Measurements from ENCODE around the gene CAVIN2.
"Not testable (repeated sequence)": the region's sequence is repeated elsewhere in the genome, so short reads cannot be mapped to it uniquely, and the experiment has no call there.

Gene CAVIN2

GRCh38 chr2:191800874-191801273 lies 46.0 kb downstream of the CAVIN2 start:
- no peak for DNase-seq (ENCODE audit: low spot score)

GRCh38 chr2:191799526-191799925 lies 47.4 kb downstream of the CAVIN2 start:
- DNase-seq (ENCODE audit: low spot score), result no peak

GRCh38 chr2:191797942-191798876 lies 48.7 kb downstream of the CAVIN2 start:
- no peak for DNase-seq (ENCODE audit: low spot score)

- DNase-seq (ENCODE audit: low spot score), result no peak
Observed at GRCh38 chr2:191797500-191797899, 49.4 kb downstream of the CAVIN2 start.

GRCh38 chr2:191795715-191796114 lies 51.2 kb downstream of the CAVIN2 start:
- no peak for DNase-seq (ENCODE audit: low spot score)

GRCh38 chr2:191791953-191792560 lies 54.8 kb downstream of the CAVIN2 start:
- no peak for DNase-seq (ENCODE audit: low spot score)

- DNase-seq (ENCODE audit: low spot score), result no peak
Observed at GRCh38 chr2:191790737-191791136, 56.2 kb downstream of the CAVIN2 start.

- no peak for DNase-seq (ENCODE audit: low spot score)
Observed at GRCh38 chr2:191789796-191790195, 57.1 kb downstream of the CAVIN2 start.

- DNase-seq (ENCODE audit: low spot score), result no peak
Observed at GRCh38 chr2:191786694-191787093, 60.2 kb downstream of the CAVIN2 start.

- DNase-seq (ENCODE audit: low spot score), result not testable (repeated sequence)
Observed at GRCh38 chr2:191785651-191786050, 61.2 kb downstream of the CAVIN2 start.

Data from NAMALWA (cell line).